ENCODE results near the gene PDIK1L. TPM values are rescaled to one million over a fixed set of nuclear protein-coding genes. Genes with fewer than 3 reads are reported as not detected.

PDIK1L gene
- total and polyA plus RNA-seq, 2 of the 4 experiments (the other 2 are of a cell fraction) = 1.4 to 3.0 TPM

GRCh38 chr1:26171084-26172072 is 59.8 kb downstream of the PDIK1L start, which contains the start of gene ZNF593OS (continued):
- no peak for TF ChIP-seq MAFK (IDR thresholded peaks at IDR 0.05; ENCODE audit: low read depth, low read length)
- TF ChIP-seq CHD1 (IDR thresholded peaks at IDR 0.05; ENCODE audit: low read depth, low read length) = no peak

Other genes with a start within 250 kb of the PDIK1L start
- 8.3 and 9.0 TPM in 2 replicates for gene PAQR7, start 236.1 kb upstream of the PDIK1L start, total RNA-seq (2012; rRNA removed)
- gene PAQR7, start 236.1 kb upstream of the PDIK1L start, polyA plus RNA-seq (2012; rRNA removed) = 12.0 and 12.9 TPM in 2 replicates
- gene STMN1, start 205.4 kb upstream of the PDIK1L start, total RNA-seq (2012; rRNA removed) = 93.0 and 194 TPM in 2 replicates
- gene STMN1, start 205.4 kb upstream of the PDIK1L start, polyA plus RNA-seq (2012; rRNA removed) = 179 and 273 TPM in 2 replicates
- gene PAFAH2, start 113.8 kb upstream of the PDIK1L start, total RNA-seq (2012; rRNA removed) = 11.9 and 12.2 TPM in 2 replicates
- gene PAFAH2, start 113.8 kb upstream of the PDIK1L start, polyA plus RNA-seq (2012; rRNA removed) = 7.2 and 8.3 TPM in 2 replicates
- 0.56 and 0.90 TPM in 2 replicates for gene EXTL1, start 90.0 kb upstream of the PDIK1L start, total RNA-seq (2012; rRNA removed)
- 5.2 and 6.1 TPM in 2 replicates for gene EXTL1, start 90.0 kb upstream of the PDIK1L start, polyA plus RNA-seq (2012; rRNA removed)
- not detected in 2 replicates for gene SLC30A2, start 65.7 kb upstream of the PDIK1L start, total RNA-seq (2012; rRNA removed)
- gene SLC30A2, start 65.7 kb upstream of the PDIK1L start, polyA plus RNA-seq (2012; rRNA removed) = not detected in 2 replicates
- not detected in 2 replicates for gene TRIM63, start 44.2 kb upstream of the PDIK1L start, total RNA-seq (2012; rRNA removed)
- gene TRIM63, start 44.2 kb upstream of the PDIK1L start, polyA plus RNA-seq (2012; rRNA removed) = not detected in 2 replicates
- not detected in 2 replicates for gene FAM110D, start 47.3 kb downstream of the PDIK1L start, total RNA-seq (2012; rRNA removed)
- gene FAM110D, start 47.3 kb downstream of the PDIK1L start, polyA plus RNA-seq (2012; rRNA removed) = not detected in 2 replicates
- gene C1orf232, start 57.1 kb downstream of the PDIK1L start, total RNA-seq (2012; rRNA removed) = not detected in 2 replicates
- gene C1orf232, start 57.1 kb downstream of the PDIK1L start, polyA plus RNA-seq (2012; rRNA removed) = not detected in 2 replicates
- gene ZNF593, start 58.1 kb downstream of the PDIK1L start, total RNA-seq (2012; rRNA removed) = 22.2 and 22.8 TPM in 2 replicates
- 57.7 and 78.6 TPM in 2 replicates for gene ZNF593, start 58.1 kb downstream of the PDIK1L start, polyA plus RNA-seq (2012; rRNA removed)
- gene ZNF593OS, start 60.0 kb downstream of the PDIK1L start, total RNA-seq (2012; rRNA removed) = not detected in 2 replicates
- not detected in 2 replicates for gene ZNF593OS, start 60.0 kb downstream of the PDIK1L start, polyA plus RNA-seq (2012; rRNA removed)
- 0.28 TPM in 1 of 2 replicates, not detected in the other for gene CNKSR1, start 65.7 kb downstream of the PDIK1L start, total RNA-seq (2012; rRNA removed)
- gene CNKSR1, start 65.7 kb downstream of the PDIK1L start, polyA plus RNA-seq (2012; rRNA removed) = 0.30 and 0.43 TPM in 2 replicates
- gene CATSPER4, start 78.8 kb downstream of the PDIK1L start, total RNA-seq (2012; rRNA removed) = not detected in 2 replicates
- gene CATSPER4, start 78.8 kb downstream of the PDIK1L start, polyA plus RNA-seq (2012; rRNA removed) = not detected in 2 replicates
- 11.1 and 11.5 TPM in 2 replicates for gene CEP85, start 122.4 kb downstream of the PDIK1L start, total RNA-seq (2012; rRNA removed)
- gene CEP85, start 122.4 kb downstream of the PDIK1L start, polyA plus RNA-seq (2012; rRNA removed) = 11.2 and 11.8 TPM in 2 replicates
- 32.2 and 35.0 TPM in 2 replicates for gene SH3BGRL3, start 168.3 kb downstream of the PDIK1L start, total RNA-seq (2012; rRNA removed)
- gene SH3BGRL3, start 168.3 kb downstream of the PDIK1L start, polyA plus RNA-seq (2012; rRNA removed) = 483 and 565 TPM in 2 replicates
- gene UBXN11, start 194.8 kb downstream of the PDIK1L start, total RNA-seq (2012; rRNA removed) = 3.6 and 5.2 TPM in 2 replicates
- gene UBXN11, start 194.8 kb downstream of the PDIK1L start, polyA plus RNA-seq (2012; rRNA removed) = 17.0 and 18.4 TPM in 2 replicates
- not detected in 2 replicates for gene CD52, start 206.1 kb downstream of the PDIK1L start, total RNA-seq (2012; rRNA removed)
- gene CD52, start 206.1 kb downstream of the PDIK1L start, polyA plus RNA-seq (2012; rRNA removed) = 1.3 and 1.6 TPM in 2 replicates
- not detected in 2 replicates for gene CRYBG2, start 242.3 kb downstream of the PDIK1L start, total RNA-seq (2012; rRNA removed)
- gene CRYBG2, start 242.3 kb downstream of the PDIK1L start, polyA plus RNA-seq (2012; rRNA removed) = not detected in 2 replicates

All from IMR-90 (cell line).